Heart left ventricle (tissue), 16 donors: ENCODE results near the gene RPP25L. TPM values are rescaled to one million over a fixed set of nuclear protein-coding genes. Genes with fewer than 3 reads are reported as not detected.

ENCODE experiments used
- ATAC-seq, 4 donors: fragments of 200-7000 bp; cut with Tn5 transposase; one replicate each; pipeline ENCODE4 v1.9.1; 2020 to 2022; ENCODE audit warnings: moderate library complexity in 4 of 4, mild to moderate bottlenecking in 3 of 4, moderate number of reproducible peaks in 1 of 4
- DNase-seq, 5 donors: peaks; one replicate each; pipeline ENCODE4 v3.0.0-alpha.2; 2020
- H3K27ac ChIP-seq, 12 donors: fragments of 200-600 bp; sonication (generic) in 4 of 12; one replicate each; pipeline versions ENCODE4 v1.5.0 to v1.8.0; 2016 to 2022; ENCODE audit warnings: mild to moderate bottlenecking in 2 of 12
- H3K27me3 ChIP-seq, 9 donors: fragments of 200-600 bp; sonication (generic) in 2 of 9; one replicate each; pipeline versions ENCODE4 v1.5.1 to v1.8.0; 2016 to 2022; ENCODE audit warnings: mild to moderate bottlenecking in 3 of 9
- H3K36me3 ChIP-seq, 9 donors: fragments of 200-600 bp; sonication (generic) in 2 of 9; one replicate each; pipeline versions ENCODE4 v1.5.0 to v1.8.0; 2018 to 2022; ENCODE audit warnings: mild to moderate bottlenecking in 2 of 9
- H3K4me1 ChIP-seq, 12 donors: fragments of 200-600 bp; sonication (generic) in 4 of 12; one replicate each; pipeline versions ENCODE4 v1.5.0 to v1.8.0; 2016 to 2022; ENCODE audit warnings: mild to moderate bottlenecking in 3 of 12
- H3K4me3 ChIP-seq, 12 donors: fragments of 200-600 bp; sonication (generic) in 4 of 12; one replicate each; pipeline versions ENCODE4 v1.5.0 to v1.8.0; 2017 to 2022; ENCODE audit warnings: mild to moderate bottlenecking in 9 of 12, moderate library complexity in 4 of 12
- H3K9me3 ChIP-seq, 12 donors: fragments of 200-600 bp; sonication (generic) in 4 of 12; one replicate each; pipeline versions ENCODE4 v1.5.0 to v1.8.0; 2016 to 2022; ENCODE audit warnings: mild to moderate bottlenecking in 1 of 12
- POLR2A ChIP-seq, 2 donors: fragments of 450-650 bp; IDR thresholded peaks; one replicate each; pipeline ENCODE4 v1.6.1; 2017; ENCODE audit warnings: antibody characterized with exemption in 2 of 2, mild to moderate bottlenecking in 2 of 2, moderate library complexity in 2 of 2
- WGBS, 4 donors: extraction: QIAGEN DNeasy Blood & Tissue Kit in 2 of 4; methylation state at CpG; one replicate each; pipeline versions ENCODE4 v1.1.5 to v1.1.7; 2013 to 2018; 5-methylcytosine and 5-hydroxymethylcytosine counted together
- intact Hi-C, 10 donors: fragments of 100-400 bp; cut with DNase I; formaldehyde crosslinking; loops; one replicate each; pipeline versions ENCODE4 v1.11.1 to v1.14.2; 2022
- polyA plus RNA-seq, 2 donors: library from polyadenylated mRNA; stranded (reverse); fragments of 200-250 nt; gene quantifications; one replicate each; pipeline ENCODE4 v1.2.3, GENCODE V29; 2013
- total RNA-seq, 9 donors: library from RNA; depleted of rRNA in 2 of 9; stranded (reverse); fragments of >200 nt in 2 of 9; fragmentation: NEBNext Ultra II Directional in 3 of 9; extraction: Animal tissue kit (Norgen Biotek cat#: 25700) in 3 of 9; gene quantifications; one replicate each; pipeline versions ENCODE4 v1.1.0 to v1.2.4, GENCODE V29; 2016 to 2023
- TF ChIP-seq, protein P1 (sequence below), 12 donors: fragments of 200-600 bp; sonication (generic) in 4 of 12; IDR thresholded peaks; one replicate each; pipeline versions ENCODE4 v1.5.0 to v1.8.0; 2018 to 2022; ENCODE audit warnings: antibody characterized with exemption in 12 of 12, mild to moderate bottlenecking in 5 of 12
- donor health status: ischemic (EF 13 %, LVEDD 7.1; RV severe dilation, severe dysfunction).
- donor health status: healthy with polysubstance abuse.
- donor health status: DM: no; HTN: yes; CAD: no.
- donor health status: DM: no; HTN: no; CAD: no.
- donor health status: ischemic (EF 25% LVEDD 6.9; RV normal size, moderate dysfunction).
- donor health status: ischemic (EF 25% LVEDD 5.7; RV mildly dilated, moderate dysfunction).
- donor health status: healthy.
- donor health status: DM: yes; HTN: yes; CAD: no.
- donor health status: ischemic (EF 35%, LVEDD 5.7; RV mildly dilated, moderate dysfunction).
- donor health status: nonischemic (EF 11% LVEDD 7.7; RV severe dilation, severe dysfunction).
- donor health status: DM: yes; HTN: yes; CAD: no.
- donor health status: PGD.
- donor health status: ischemic (EF 29% LVEDD 5.4; RV normal size, mild dysfunction).
- donor health status: nonischemic (EF 23%, LVEDD 6.1; RV moderate dilation, normal function).

RPP25L gene
- total and polyA plus RNA-seq, 11 donors = 22.5 to 79.2 (median 38.3) TPM

DNA sequence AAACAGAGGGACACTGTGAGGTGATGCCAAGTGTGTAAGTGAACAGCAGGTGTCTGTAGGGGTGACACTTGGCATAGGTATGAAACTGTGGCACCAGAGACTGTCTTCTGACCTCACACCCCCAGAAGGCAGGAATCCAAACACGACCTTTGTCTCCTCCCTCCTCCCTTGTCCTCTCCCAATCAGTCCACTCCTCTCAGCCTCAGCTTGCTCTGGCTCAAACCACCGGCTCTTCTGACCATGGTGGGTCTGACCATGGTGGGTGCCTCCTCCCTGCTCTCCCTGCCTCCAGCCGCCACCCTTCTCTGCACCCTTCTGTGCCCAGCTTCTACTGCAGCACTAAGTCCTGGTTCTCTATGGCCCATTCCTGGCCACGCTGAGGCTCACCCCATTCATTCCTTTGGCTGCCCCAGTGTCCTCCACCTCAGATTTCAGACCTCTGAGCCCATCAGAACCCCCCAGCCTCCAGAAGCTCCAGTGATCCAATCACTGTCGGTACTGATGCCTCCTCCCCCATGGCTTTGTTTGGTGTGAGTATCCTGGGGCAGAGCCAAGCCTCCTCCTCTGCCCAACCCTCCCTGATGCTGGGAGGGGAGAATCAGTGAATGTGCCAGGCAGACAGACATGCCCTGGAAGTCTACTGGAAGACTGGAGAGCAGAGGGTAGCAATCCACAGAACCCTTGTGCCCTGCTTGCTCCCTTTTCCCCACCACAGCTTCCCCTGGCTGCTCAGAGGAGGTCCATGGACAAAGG, 18.7 kb upstream of the RPP25L start:
- H3K4me1 ChIP-seq = peaks cover 0 to 17% (median 7%) of the 10 kb centered on the region in 12 donors
- peaks cover 21 to 53% (median 40%) of the 10 kb centered on the region in 9 donors for H3K27me3 ChIP-seq
- ATAC-seq = no peak

DNA sequence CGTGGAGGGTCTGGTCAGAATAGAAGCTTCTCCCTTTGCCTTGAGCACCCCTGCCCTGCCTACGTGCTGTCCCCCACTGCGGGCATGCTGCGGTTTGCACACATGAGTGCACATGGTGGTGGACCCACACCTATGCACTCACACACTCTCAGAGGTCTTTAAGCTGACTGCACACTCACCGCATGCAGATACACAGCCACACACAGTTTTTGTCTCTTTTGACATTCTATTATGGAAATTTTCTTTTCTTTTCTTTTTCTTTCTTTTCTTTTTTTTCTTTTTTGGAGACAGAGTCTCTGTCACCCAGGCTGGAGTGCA, 17.6 kb upstream of the RPP25L start:
- 21 to 48% (median 30%) methylated on average over 5 of the region's 5 CpGs for WGBS, 4 donors
- H3K36me3 ChIP-seq = no peaks in the 10 kb centered on the region
- H3K4me1 ChIP-seq = peaks cover 0 to 20% (median 8%) of the 10 kb centered on the region in 12 donors
- H3K27me3 ChIP-seq = peaks cover 31 to 64% (median 51%) of the 10 kb centered on the region in 9 donors
- H3K4me3 ChIP-seq = peak overlapping the region in 7 of 12 donors; percentile 11 to 55 (median 46)
- H3K9me3 ChIP-seq = no peaks in the 10 kb centered on the region
- DNase-seq (no peak), ATAC-seq (no peak)
- H3K27ac ChIP-seq = no peak overlapping the region
- intact Hi-C loops = no loop called here
- no peak for TF ChIP-seq POLR2A (IDR thresholded peaks at IDR 0.05)
- TF ChIP-seq, protein P1, sequence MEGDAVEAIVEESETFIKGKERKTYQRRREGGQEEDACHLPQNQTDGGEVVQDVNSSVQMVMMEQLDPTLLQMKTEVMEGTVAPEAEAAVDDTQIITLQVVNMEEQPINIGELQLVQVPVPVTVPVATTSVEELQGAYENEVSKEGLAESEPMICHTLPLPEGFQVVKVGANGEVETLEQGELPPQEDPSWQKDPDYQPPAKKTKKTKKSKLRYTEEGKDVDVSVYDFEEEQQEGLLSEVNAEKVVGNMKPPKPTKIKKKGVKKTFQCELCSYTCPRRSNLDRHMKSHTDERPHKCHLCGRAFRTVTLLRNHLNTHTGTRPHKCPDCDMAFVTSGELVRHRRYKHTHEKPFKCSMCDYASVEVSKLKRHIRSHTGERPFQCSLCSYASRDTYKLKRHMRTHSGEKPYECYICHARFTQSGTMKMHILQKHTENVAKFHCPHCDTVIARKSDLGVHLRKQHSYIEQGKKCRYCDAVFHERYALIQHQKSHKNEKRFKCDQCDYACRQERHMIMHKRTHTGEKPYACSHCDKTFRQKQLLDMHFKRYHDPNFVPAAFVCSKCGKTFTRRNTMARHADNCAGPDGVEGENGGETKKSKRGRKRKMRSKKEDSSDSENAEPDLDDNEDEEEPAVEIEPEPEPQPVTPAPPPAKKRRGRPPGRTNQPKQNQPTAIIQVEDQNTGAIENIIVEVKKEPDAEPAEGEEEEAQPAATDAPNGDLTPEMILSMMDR (IDR thresholded peaks at IDR 0.05) = no peak

More for the DNA sequence above, 18.7 kb upstream of the RPP25L start:
- peaks cover 0 to 7% (median 0%) of the 10 kb centered on the region in 9 donors for H3K36me3 ChIP-seq
- no peak overlapping the region for H3K4me3 ChIP-seq
- TF ChIP-seq, protein P1 (IDR thresholded peaks at IDR 0.05) = no peak
- TF ChIP-seq POLR2A (IDR thresholded peaks at IDR 0.05) = no peak
- 39 to 40% (median 40%) methylated on average over 5 of the region's 5 CpGs for WGBS, 4 donors
- no peaks in the 10 kb centered on the region for H3K9me3 ChIP-seq
- no peak overlapping the region for H3K27ac ChIP-seq
- no peak for DNase-seq
- intact Hi-C loops = no loop called here

DNA sequence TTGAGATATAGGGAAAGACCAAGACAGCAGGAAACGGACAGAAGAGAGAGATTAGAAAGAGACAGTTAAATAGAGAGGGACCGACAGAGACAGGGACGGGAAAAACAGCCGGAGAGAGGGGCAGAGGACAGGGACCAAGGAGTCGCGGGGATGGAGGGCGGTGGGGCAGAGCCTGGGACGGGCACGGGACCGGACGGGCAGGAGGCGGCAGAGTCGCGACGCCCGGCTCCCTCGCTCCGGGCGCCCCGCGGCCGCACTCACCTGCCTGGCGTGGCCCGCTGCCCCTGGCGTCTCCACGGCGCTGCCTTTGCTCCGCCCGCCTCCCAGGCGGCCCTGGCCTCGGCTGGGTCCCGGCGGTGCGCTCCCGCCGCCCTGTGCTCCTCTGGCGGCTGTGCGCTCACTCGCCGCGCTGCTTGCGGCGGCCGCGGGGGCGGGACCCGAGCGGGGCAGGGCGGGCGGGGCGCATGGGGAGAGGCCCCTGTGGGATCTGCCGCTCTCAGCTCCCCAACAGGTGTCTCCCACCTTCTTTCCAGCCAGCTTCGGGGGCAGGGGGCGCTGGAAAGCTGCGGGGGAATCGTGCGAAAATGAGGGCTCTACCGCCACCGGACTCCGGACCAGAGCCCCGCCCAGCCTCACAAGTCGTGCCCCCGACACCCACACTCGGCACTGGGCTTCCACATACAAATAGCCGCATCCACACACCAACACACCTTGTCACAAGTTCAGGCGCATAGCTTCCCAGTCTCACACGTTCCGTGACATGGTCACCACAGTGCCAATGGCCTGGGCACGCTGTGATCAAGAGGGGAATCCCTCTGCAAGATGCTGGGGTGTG, 17.0 kb upstream of the RPP25L start, which contains the start of gene ARID3C:
TSS of gene ARID3C (minus strand) at position 411 of the 835 bp plus-strand sequence. CDS start 1,052 bp downstream, outside the sequence.
- H3K27me3 ChIP-seq = peaks cover 32 to 70% (median 57%) of the 10 kb centered on the region in 9 donors
- TF ChIP-seq POLR2A (IDR thresholded peaks at IDR 0.05) = no peak
- TF ChIP-seq, protein P1 (IDR thresholded peaks at IDR 0.05) = no peak
- no peak for DNase-seq
- H3K4me1 ChIP-seq = peaks cover 0 to 22% (median 12%) of the 10 kb centered on the region in 12 donors
- intact Hi-C loops = no loop called here
- WGBS, 4 donors = 1 to 4% (median 2%) methylated on average over 20 to 69 of the region's 69 CpGs
- H3K4me3 ChIP-seq = peak within 1 kb of the TSS; percentile 11 to 57 (median 44)
- H3K27ac ChIP-seq = no peak within 1 kb of the TSS
- H3K36me3 ChIP-seq = no peaks in the 10 kb centered on the region
- peak in 3 of 4 donors; percentile 54 to 82 (median 70) for ATAC-seq
- H3K9me3 ChIP-seq = no peaks in the 10 kb centered on the region
